Measurements from ENCODE around the gene PRPH2. TPM values are rescaled to one million over a fixed set of nuclear protein-coding genes. Genes with fewer than 3 reads are reported as not detected.

The PRPH2 gene
- total RNA-seq, 2 experiments from 2014 or later = 0.08 to 0.11 TPM

DNA sequence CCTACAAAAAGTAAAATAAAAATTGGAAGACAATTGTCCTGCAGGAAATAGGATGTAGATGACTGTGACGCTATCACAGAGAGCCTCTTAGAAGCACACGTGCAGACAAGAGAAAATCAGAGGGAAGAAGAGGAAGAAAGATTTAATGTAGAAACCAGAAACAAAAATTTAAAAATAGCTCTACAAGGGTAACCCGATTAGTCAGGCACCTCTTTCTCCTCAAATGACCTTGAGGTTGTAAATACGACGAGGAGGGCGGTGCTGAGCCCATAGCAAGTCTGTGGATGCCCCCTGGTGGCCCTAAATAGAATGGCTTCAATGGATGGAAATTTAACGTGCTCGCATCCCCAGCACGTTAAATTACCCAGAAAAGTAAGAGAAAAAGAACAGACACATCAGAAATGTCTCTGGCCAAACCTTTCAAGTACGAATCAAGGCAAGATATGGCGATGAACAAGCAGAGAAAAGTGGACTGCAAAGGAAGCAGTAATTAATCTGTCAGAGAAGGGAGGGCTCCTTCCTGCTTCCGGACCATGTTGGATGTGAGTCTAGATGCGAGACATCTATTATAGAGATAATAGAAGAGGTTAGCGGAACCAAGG, 4.2 kb upstream of the PRPH2 start:
- peak overlapping the region; percentile 90 for H3K27ac Mint-ChIP-seq
- H3K9me3 ChIP-seq (ENCODE audit: control insufficient read depth in 1 of 2, insufficient read depth in 1 of 2, low read length in 2 of 2) = no peaks in the 10 kb centered on the region
- TF ChIP-seq, protein P1, sequence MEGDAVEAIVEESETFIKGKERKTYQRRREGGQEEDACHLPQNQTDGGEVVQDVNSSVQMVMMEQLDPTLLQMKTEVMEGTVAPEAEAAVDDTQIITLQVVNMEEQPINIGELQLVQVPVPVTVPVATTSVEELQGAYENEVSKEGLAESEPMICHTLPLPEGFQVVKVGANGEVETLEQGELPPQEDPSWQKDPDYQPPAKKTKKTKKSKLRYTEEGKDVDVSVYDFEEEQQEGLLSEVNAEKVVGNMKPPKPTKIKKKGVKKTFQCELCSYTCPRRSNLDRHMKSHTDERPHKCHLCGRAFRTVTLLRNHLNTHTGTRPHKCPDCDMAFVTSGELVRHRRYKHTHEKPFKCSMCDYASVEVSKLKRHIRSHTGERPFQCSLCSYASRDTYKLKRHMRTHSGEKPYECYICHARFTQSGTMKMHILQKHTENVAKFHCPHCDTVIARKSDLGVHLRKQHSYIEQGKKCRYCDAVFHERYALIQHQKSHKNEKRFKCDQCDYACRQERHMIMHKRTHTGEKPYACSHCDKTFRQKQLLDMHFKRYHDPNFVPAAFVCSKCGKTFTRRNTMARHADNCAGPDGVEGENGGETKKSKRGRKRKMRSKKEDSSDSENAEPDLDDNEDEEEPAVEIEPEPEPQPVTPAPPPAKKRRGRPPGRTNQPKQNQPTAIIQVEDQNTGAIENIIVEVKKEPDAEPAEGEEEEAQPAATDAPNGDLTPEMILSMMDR (IDR thresholded peaks at IDR 0.05) = peak; percentile 90
- H3K9me3 Mint-ChIP-seq = no peaks in the 10 kb centered on the region
- ChIA-PET POLR2A (interaction anchor here (0.5 to 6.4 kb wide), 30 partner anchors 8 to 1520 kb away, joined by 3 to 152 read pairs (median 5); partner anchors contain the start of genes BICRAL, CNPY3, HSP90AB1 and RPL7L1), CTCF (interaction anchor here (0.6 to 3.6 kb wide), 27 partner anchors 9 to 172 kb away, joined by 3 to 33 read pairs (median 3); partner anchors contain the start of genes BICRAL, RPL7L1 and TBCC)
- H3K27ac ChIP-seq (ENCODE audit: low read depth in 1 of 2, low read length in 2 of 2) = peak overlapping the region; percentile 64 to 65
- no peaks in the 10 kb centered on the region for H3K36me3 ChIP-seq (ENCODE audit: insufficient read depth, low read length)
- H3K4me3 ChIP-seq (ENCODE audit: low read length) = peak overlapping the region; percentile 54
- H3K4me3 Mint-ChIP-seq = peak overlapping the region; percentile 87
- H3K4me1 Mint-ChIP-seq (ENCODE audit: low read depth) = peaks cover 19% of the 10 kb centered on the region
- DNase-seq = peak; percentile 54 to 95 (median 66)
- intact Hi-C loops (cut with DNase I, micrococcal nuclease) = loop anchor here (1.0 to 5.0 kb wide), 10 partner anchors 20 to 172 kb away; partner anchors contain the start of genes RPL7L1 (in 1 of the 2) and TBCC (in 1 of the 2)
- ATAC-seq (ENCODE audit: poor library complexity) = peak; percentile 97
- peaks cover 14% of the 10 kb centered on the region for H3K4me1 ChIP-seq (ENCODE audit: insufficient read depth, low read length)
- H3K27me3 ChIP-seq (ENCODE audit: control insufficient read depth in 1 of 2, insufficient read depth in 2 of 2, low read length in 2 of 2) = no peaks in the 10 kb centered on the region
- no peaks in the 10 kb centered on the region for H3K27me3 Mint-ChIP-seq
- no peaks in the 10 kb centered on the region for H3K36me3 Mint-ChIP-seq (ENCODE audit: low read depth)

DNA sequence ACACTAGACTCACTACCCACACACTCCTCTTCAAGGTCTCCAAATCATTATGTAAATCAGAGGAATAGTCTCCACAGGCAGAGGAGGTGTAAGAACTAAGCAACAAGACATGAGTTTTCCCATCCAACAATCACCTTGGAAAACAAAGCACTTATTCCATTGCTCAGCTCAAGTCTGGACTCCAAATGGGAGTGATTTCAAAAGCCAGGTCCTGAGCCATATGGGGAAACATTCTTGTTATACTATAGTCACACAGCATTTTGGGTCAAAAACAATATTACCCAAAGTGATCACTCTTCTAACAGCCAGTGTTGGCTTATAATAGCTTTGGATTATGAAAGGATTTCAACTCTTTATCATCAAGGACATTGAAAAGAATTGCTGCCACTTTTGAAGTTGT, 3.6 kb upstream of the PRPH2 start:
- Mint-ChIP-seq H3K4me3 (peak overlapping the region; percentile 87), H3K27me3 (no peaks in the 10 kb centered on the region), H3K9me3 (no peaks in the 10 kb centered on the region), H3K27ac (peak overlapping the region; percentile 90), H3K4me1 (ENCODE audit: low read depth) (peaks cover 19% of the 10 kb centered on the region), H3K36me3 (ENCODE audit: low read depth) (no peaks in the 10 kb centered on the region)
- no peak for DNase-seq
- POLR2A ChIA-PET = interaction anchor here (0.5 to 6.4 kb wide), 28 partner anchors 8 to 1521 kb away, joined by 3 to 152 read pairs (median 5); partner anchors contain the start of genes BICRAL, CNPY3, HSP90AB1 and RPL7L1
- Histone ChIP-seq H3K27ac (ENCODE audit: low read depth in 1 of 2, low read length in 2 of 2) (peak overlapping the region; percentile 64 to 65), H3K9me3 (ENCODE audit: control insufficient read depth in 1 of 2, insufficient read depth in 1 of 2, low read length in 2 of 2) (no peaks in the 10 kb centered on the region), H3K4me3 (ENCODE audit: low read length) (no peak overlapping the region), H3K27me3 (ENCODE audit: control insufficient read depth in 1 of 2, insufficient read depth in 2 of 2, low read length in 2 of 2) (no peaks in the 10 kb centered on the region), H3K36me3 (ENCODE audit: insufficient read depth, low read length) (no peaks in the 10 kb centered on the region), H3K4me1 (ENCODE audit: insufficient read depth, low read length) (peaks cover 14% of the 10 kb centered on the region)
- intact Hi-C loops (cut with DNase I, micrococcal nuclease) = loop anchor here (1.0 to 5.0 kb wide), 10 partner anchors 20 to 173 kb away; partner anchors contain the start of genes RPL7L1 (in 1 of the 2) and TBCC (in 1 of the 2)
- ATAC-seq (ENCODE audit: poor library complexity) = no peak
- CTCF ChIA-PET = interaction anchor here (0.6 to 3.6 kb wide), 26 partner anchors 8 to 159 kb away, joined by 3 to 33 read pairs (median 3); partner anchors contain the start of genes BICRAL, RPL7L1 and TBCC
- TF ChIP-seq, protein P1 (IDR thresholded peaks at IDR 0.05) = no peak

DNA sequence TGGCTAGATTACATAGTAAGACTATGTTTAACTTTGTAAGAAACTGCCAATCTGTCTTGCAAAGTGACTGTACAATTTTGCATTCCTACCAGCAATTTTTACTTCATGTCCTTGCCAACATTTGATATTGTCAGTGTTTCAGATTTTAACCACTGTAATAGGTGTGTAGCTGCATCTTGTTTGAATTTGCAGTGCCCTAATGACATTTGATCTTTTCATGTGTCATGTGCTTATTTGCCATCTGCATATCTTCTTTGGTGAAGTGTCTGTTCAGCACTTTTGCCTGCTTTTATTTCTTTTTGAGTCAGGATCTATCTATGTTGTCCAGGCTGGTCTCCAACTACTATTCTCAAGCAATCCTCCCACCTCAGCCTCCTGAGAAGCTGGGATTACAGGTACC, 2.4 kb upstream of the PRPH2 start:
- DNase-seq (no peak), ATAC-seq (ENCODE audit: poor library complexity) (no peak)
- peaks cover 19% of the 10 kb centered on the region for H3K4me1 Mint-ChIP-seq (ENCODE audit: low read depth)
- no peaks in the 10 kb centered on the region for H3K9me3 ChIP-seq (ENCODE audit: control insufficient read depth in 1 of 2, insufficient read depth in 1 of 2, low read length in 2 of 2)
- no peak overlapping the region for H3K27ac ChIP-seq (ENCODE audit: low read depth in 1 of 2, low read length in 2 of 2)
- no peaks in the 10 kb centered on the region for H3K27me3 Mint-ChIP-seq
- intact Hi-C loops (cut with DNase I, micrococcal nuclease) = loop anchor here in 1 of 2 experiments (5.0 kb wide), 2 partner anchors 42 to 172 kb away; no protein-coding TSS in a partner anchor
- H3K36me3 Mint-ChIP-seq (ENCODE audit: low read depth) = no peaks in the 10 kb centered on the region
- H3K4me1 ChIP-seq (ENCODE audit: insufficient read depth, low read length) = peaks cover 14% of the 10 kb centered on the region
- ChIA-PET CTCF (interaction anchor here (3.6 kb wide), 1 partner anchor 62 kb away, joined by 33 read pairs; no protein-coding TSS in a partner anchor), POLR2A (interaction anchor here (1.7 to 6.4 kb wide), 5 partner anchors 22 to 154 kb away, joined by 5 to 152 read pairs (median 68); partner anchors contain the start of genes BICRAL, RPL7L1 and TBCC)
- no peaks in the 10 kb centered on the region for H3K27me3 ChIP-seq (ENCODE audit: control insufficient read depth in 1 of 2, insufficient read depth in 2 of 2, low read length in 2 of 2)
- TF ChIP-seq, protein P1 (IDR thresholded peaks at IDR 0.05) = no peak
- H3K4me3 Mint-ChIP-seq = no peak overlapping the region
- no peak overlapping the region for H3K4me3 ChIP-seq (ENCODE audit: low read length)
- H3K9me3 Mint-ChIP-seq = no peaks in the 10 kb centered on the region
- H3K36me3 ChIP-seq (ENCODE audit: insufficient read depth, low read length) = no peaks in the 10 kb centered on the region
- H3K27ac Mint-ChIP-seq = no peak overlapping the region

All from CD4-positive, alpha-beta T cell (primary cell).